Measurements from ENCODE around the gene BPI.
"Not testable (repeated sequence)": the region's sequence is repeated elsewhere in the genome, so short reads cannot be mapped to it uniquely, and the experiment has no call there.

Gene BPI

DNA sequence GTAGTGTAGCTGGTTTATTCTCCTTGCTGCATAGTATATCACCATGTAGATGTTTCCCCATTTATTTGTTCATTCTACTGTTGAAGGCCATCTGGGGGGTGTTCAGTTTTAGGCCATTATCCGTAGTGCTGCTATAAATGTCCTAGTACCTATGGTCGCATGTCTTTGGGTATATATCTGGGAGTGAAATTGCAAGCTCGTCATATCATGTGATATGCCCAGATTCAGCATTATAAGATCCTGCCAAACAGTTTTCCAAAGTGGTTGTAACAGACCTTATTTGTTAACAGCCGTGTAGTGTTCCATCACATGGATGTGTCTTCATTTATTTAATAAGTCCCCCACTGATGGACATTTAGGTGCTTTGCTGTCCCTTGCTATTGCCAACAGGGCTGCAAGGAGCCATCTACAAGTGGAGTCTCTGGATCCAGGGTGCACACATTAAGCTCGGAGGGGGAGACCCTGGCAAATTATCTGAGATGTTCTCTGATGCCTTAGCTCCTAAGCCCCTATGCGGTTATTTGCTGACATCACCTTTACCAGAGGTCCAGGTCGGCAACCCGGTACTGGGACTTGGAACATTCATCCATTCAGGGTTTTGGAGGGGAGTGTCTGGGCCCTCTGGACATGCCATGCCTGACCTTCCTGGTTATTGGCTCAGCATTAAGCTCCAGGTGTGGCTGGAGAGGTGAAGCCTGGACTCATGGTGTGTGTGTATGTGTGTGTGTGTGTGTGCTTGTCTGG is 59.2 kb downstream of the BPI start:
- DNase-seq (ENCODE audit: low read depth in 2 of 2) = no peak

GRCh38 chr20:38369389-38369788 is 65.4 kb downstream of the BPI start:
- no peak for DNase-seq (ENCODE audit: low read depth in 2 of 2)

DNA sequence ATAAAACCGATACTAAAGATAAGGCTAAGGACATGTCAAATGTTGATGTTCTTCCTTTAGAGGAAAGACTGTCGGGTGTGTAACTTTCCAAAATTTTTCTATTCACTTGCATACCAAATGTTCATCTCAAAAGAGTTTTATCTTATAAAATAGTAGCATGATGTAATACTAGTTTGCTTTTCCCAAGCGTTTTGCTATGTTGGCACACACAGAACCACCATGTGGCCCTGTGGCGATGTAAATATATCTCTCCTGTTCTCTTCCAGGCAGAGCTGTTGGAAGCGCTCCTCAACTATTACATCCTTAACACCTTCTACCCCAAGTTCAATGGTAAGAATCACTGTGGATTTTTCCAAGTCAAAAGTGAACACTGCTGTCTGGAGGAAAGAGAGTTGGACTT is 68.8 kb downstream of the BPI start:
- DNase-seq (ENCODE audit: low read depth in 2 of 2) = no peak

GRCh38 chr20:38373231-38373867 is 69.4 kb downstream of the BPI start:
- no peak for DNase-seq (ENCODE audit: low read depth in 2 of 2)

DNA sequence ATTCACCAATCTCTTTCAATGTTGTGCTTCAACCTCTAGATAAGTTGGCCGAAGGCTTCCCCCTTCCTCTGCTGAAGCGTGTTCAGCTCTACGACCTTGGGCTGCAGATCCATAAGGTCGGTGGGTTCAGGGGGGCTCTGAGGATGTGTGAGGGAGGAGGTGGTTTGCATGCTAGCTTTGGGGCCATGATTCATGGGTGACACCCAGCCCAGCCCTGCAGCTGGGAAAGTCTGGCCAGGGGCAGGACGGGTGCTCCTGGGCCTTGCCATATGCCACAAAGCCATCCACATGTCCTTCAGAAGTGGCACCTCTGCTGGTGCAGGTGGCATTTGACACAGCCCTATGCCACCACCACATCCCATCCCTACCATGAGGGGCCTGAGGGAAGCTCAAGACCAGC is 69.9 kb downstream of the BPI start:
- DNase-seq (ENCODE audit: low read depth in 2 of 2) = no peak

GRCh38 chr20:38377039-38377685 is 73.2 kb downstream of the BPI start:
- DNase-seq (ENCODE audit: low read depth in 2 of 2) = no peak

GRCh38 chr20:38377838-38378237 is 73.9 kb downstream of the BPI start:
- not testable (repeated sequence) for DNase-seq (ENCODE audit: low read depth in 2 of 2)

DNA sequence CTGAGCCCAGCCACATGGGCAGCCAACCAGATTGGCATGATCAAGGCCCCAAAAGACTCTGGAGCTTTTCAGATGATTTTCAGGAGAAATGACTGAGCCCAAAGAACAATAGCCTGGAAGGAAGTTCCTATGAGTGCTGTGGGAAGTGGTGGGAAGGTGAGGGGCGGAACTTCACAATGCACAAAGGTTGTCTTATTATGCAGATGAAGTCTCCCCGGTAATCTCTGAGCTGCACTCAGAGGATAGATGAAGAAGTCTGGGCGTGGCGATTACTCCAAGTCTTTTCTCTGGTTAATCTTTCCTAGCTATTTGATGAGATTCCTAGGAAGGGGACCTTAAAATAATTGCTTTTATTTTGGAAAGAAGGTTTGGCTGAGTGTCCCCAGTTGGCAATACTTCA is 79.2 kb downstream of the BPI start:
- DNase-seq (ENCODE audit: low read depth in 2 of 2) = no peak

DNA sequence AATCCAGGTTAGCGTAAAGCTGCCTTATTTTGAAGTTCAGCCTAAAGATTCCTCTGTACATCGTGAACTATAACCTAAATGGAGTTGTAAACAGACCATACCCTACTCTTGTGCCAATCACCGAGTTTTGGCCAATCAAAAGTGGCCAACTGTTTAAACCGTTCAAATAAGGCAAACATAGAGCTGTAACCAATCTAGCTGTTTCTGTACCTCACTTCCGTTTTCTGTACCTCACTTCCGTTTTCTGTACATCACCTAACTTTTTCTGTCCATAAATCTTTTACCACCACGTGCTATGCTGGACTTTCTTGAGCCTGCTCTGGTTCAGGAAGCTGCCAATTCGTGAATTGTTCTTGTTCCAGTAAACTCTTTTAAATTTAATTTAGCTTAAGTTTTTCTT is 82.0 kb downstream of the BPI start:
- DNase-seq (ENCODE audit: low read depth in 2 of 2) = no peak

DNA sequence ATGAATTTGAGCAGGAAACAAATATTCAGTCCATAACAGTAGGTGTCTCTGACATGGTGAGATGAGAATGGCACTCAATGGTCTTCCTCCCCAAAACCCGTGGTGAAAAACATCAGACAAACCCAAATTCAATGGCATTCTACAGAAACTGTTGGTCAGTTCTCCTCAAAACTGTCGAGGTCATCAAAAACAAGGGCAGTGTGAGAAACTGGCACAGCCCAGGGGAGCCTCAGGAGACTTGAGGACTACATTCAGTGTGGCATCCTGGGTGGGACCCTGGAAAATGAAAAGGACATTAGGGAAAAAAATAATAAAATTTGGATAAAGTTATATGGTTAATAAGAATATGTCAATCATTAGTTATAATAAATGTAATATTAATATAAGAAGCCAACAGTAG is 82.9 kb downstream of the BPI start:
- DNase-seq (ENCODE audit: low read depth in 2 of 2) = no peak
